HG03095 (cell line): ENCODE measurements around the gene HAGHL.

Experiments
- ATAC-seq: cut with Tn5 transposase; IDR thresholded peaks from one replicate; pipeline ENCODE4 v1.9.1; 2021; ENCODE audit warnings: moderate library complexity; ENCODE audit not compliant: unreplicated experiment

HAGHL gene

GRCh38 chr16:726438-727290, at the start of gene HAGHL, which contains the start of gene CCDC78:
Gene HAGHL, plus strand, starts transcription at chr16:727106. Its CDS starts 404 bp downstream, at chr16:727510.
Gene CCDC78, minus strand, starts transcription at chr16:726443. Its CDS starts 76 bp downstream, at chr16:726367.
- ATAC-seq = no peak

- ATAC-seq = no peak
Measured at GRCh38 chr16:677316-678190, 49.4 kb upstream of the HAGHL start.

GRCh38 chr16:678209-678857, 48.6 kb upstream of the HAGHL start:
- no peak for ATAC-seq

GRCh38 chr16:678858-679813, 47.8 kb upstream of the HAGHL start:
- ATAC-seq = no peak

GRCh38 chr16:679814-680624, 46.9 kb upstream of the HAGHL start, which contains the start of gene STUB1:
Gene STUB1, plus strand, starts transcription at chr16:680410. Its CDS starts 116 bp downstream, at chr16:680526.
- peak; percentile 27 for ATAC-seq

GRCh38 chr16:680625-680945, 46.3 kb upstream of the HAGHL start:
- no peak for ATAC-seq

- ATAC-seq = no peak
Measured at GRCh38 chr16:680967-681745, 45.8 kb upstream of the HAGHL start.

- ATAC-seq = no peak
Measured at GRCh38 chr16:681746-682427, 45.0 kb upstream of the HAGHL start.

- ATAC-seq = no peak
Measured at GRCh38 chr16:682493-683395, 44.2 kb upstream of the HAGHL start.

GRCh38 chr16:683396-684070, 43.4 kb upstream of the HAGHL start:
- no peak for ATAC-seq

- ATAC-seq = peak; percentile 63
Measured at GRCh38 chr16:684071-684794, 42.7 kb upstream of the HAGHL start, which contains the start of gene JMJD8. Gene JMJD8, minus strand, starts transcription at chr16:684334. Its CDS starts 15 bp downstream, at chr16:684319.

- no peak for ATAC-seq
Measured at GRCh38 chr16:684961-685696, 41.8 kb upstream of the HAGHL start.

- no peak for ATAC-seq
Measured at GRCh38 chr16:685967-686366, 40.9 kb upstream of the HAGHL start.

- ATAC-seq = no peak
Measured at GRCh38 chr16:686459-687260, 40.2 kb upstream of the HAGHL start.
